GM21381 (cell line): ENCODE measurements around the gene ADSS2.

Experiments
- ATAC-seq: cut with Tn5 transposase; IDR thresholded peaks from one replicate; pipeline ENCODE4 v1.9.1; 2021; ENCODE audit warnings: mild to moderate bottlenecking, moderate library complexity; ENCODE audit not compliant: unreplicated experiment

ADSS2 gene

GRCh38 chr1:244447024-244447423 is 4.7 kb downstream of the ADSS2 start:
- no peak for ATAC-seq

DNA sequence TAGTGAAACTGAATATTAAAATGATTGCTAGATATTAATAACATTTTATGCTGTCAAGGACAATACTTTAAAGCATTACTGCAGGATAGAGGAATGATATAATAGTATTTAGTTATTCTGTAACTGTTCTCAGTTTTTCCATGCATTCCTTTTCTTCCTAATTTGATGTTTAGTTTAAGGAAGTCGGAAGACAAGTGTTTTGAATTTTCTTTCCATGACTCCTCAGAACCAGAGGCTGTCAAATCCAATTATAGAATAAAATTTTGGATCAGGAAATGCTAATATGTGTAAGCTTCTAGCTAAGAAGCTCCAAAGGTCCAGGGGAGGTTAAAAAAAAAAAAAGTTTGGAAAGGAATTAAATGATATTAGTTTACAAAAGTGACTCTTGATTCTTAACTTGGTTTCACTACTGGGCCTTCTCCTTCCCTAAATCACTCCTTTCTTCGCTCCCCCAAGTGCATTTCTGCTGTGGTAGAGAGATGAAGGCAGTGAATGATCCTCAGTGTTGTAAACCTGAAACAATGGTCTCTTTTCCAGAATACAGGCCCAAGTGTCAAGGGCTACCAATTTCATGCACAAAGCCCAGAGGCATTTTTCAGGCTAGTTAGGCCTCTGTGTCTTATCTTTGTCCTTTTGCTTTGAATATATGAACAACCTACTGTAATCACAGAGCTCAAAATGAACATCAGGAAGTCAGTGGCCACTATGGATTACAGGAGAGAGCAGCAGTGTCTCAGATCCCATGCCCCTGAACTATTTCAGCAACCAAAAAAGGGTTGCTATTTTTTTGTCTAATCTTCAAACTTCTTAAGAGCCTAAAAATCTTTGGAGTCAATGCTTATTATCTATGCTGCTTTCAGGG is 6.2 kb downstream of the ADSS2 start:
- ATAC-seq, result no peak

GRCh38 chr1:244444854-244445253 is 6.9 kb downstream of the ADSS2 start:
- ATAC-seq, result no peak

DNA sequence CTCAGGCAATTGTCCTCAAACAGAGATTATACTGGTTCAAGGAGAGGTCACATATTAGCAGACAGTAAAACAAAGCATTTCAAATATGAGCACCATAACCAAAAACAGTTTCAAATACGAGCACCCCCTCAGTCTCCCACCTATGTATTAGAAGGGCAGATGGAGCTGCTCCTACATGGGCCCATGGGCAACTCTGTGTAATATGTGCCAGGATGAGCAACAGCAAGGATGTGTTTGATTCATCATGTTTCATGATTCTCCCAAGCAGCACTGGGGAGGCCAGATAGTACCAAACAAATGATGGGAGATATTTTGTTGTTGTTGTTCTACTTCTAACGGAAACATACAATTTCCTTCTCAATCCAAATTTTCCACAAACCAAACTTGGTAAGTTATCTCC is 8.9 kb downstream of the ADSS2 start:
- no peak for ATAC-seq

- no peak for ATAC-seq
Observed at GRCh38 chr1:244439391-244440032, 12.2 kb downstream of the ADSS2 start.

GRCh38 chr1:244437086-244437468 is 14.6 kb downstream of the ADSS2 start:
- ATAC-seq, result no peak

GRCh38 chr1:244436336-244437085 is 15.2 kb downstream of the ADSS2 start:
- ATAC-seq, result no peak

GRCh38 chr1:244435562-244436205 is 16.0 kb downstream of the ADSS2 start:
- no peak for ATAC-seq

DNA sequence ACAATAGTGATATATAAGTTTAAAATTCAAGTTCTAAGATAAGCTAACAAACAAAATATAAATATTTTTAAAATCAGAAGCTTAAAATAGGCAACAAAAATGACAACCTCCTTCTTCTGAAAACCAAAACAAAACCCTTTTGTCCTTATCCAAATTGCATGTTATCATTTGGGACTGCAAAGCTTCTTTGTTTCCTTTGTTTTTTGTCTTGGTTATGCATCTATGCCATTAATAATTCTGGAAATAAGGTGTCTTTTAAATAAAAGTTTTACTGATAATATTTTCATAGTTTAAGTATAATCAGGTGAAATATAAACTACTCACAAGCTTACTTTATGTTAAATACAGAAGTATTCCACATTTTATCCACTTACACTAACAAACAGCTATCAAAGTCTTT is 20.5 kb downstream of the ADSS2 start:
- no peak for ATAC-seq

GRCh38 chr1:244429818-244430217 is 21.9 kb downstream of the ADSS2 start:
- ATAC-seq, result no peak

DNA sequence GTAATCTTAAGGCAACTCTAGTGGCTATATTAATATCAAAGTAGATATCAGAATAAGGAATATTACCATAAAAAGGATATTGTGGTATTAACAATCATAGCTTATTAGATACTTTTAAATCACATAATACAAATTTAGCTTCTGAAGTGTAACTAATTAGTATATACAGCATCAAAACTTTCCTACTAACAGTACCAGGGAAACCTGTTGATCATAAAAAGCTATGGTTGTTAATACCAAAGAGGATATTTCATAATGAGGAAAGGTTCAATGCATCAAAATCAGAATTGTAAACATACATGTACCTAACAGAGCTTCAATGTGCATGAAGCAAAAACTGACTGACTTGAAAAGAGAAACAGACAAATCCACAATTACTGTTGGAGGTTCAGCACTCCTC is 24.1 kb downstream of the ADSS2 start:
- no peak for ATAC-seq

DNA sequence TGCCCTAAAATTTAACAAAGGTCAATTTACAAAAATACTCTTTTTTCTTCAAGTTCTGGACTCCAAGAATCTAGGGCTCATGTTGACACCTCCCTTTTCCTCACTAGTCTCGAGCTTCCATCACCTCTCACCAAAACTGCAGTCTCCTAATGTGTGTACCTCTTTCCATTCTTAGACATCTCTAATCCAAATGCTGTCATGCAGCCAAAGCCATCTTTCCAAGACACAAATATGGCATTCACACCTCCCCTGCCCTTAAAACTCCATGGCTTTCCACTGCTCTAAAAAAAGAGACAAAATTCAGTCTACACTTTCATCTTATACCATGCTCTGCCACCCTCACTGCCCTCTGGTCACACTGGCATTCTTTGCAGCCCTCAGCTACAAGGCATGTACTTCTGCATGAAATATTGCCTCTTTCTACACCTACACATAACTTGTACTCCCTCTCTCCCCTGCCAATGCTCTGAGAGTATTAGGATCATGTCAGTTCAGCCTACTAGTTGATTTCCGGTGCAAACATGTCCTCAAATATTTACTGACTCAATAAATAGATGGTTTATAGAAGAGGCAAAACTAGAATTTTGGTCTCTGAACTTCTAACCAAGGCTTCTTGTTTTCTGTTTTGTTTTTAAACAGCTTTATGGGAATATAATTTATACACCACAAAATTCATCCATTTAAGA is 26.9 kb downstream of the ADSS2 start:
- no peak for ATAC-seq

- no peak for ATAC-seq
Observed at GRCh38 chr1:244422174-244422573, 29.5 kb downstream of the ADSS2 start.

- no peak for ATAC-seq
Observed at GRCh38 chr1:244419024-244419423, 32.7 kb downstream of the ADSS2 start.

- ATAC-seq, result no peak
Observed at GRCh38 chr1:244414543-244414942, 37.2 kb downstream of the ADSS2 start.

GRCh38 chr1:244413736-244414135 is 38.0 kb downstream of the ADSS2 start:
- no peak for ATAC-seq

DNA sequence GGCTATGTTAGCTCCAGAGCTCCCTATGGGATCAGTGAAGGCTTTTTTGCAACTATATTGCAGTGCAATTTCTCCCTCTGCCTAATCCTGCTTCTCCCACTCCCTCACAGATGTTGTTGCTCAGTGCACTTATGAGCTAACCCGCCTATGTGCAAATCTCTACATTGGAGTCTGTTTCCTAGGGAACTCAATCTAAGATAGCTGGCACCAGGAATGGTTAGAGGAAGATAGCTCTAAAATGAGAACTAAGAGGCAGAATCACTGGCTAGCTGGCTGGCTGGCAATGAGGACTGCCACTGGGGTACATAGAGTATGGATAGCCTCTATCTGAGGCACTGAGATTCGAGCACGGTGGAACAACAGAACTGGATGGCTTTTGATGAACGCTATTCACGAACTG is 39.5 kb downstream of the ADSS2 start:
- ATAC-seq, result no peak

DNA sequence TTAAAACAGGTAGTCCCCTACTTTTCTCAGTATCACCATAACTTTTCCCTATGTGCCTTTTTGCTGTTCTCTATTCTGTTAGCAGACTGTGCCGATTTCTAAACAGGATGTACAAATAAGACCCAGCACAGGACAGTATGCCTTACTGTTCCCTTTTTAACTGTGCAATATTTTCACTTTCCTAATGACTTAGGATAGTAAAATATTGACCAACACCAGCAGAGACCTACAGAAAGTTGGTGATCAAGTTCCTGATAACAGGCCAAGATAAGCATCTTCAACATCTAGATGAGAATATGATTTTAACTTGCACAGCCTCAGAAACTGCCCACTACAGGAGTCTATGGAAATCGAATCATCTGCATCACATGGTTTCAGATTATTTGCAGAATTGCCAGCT is 42.0 kb downstream of the ADSS2 start:
- ATAC-seq, result peak; percentile 75

GRCh38 chr1:244406337-244406736 is 45.4 kb downstream of the ADSS2 start:
- ATAC-seq, result peak; percentile 82

DNA sequence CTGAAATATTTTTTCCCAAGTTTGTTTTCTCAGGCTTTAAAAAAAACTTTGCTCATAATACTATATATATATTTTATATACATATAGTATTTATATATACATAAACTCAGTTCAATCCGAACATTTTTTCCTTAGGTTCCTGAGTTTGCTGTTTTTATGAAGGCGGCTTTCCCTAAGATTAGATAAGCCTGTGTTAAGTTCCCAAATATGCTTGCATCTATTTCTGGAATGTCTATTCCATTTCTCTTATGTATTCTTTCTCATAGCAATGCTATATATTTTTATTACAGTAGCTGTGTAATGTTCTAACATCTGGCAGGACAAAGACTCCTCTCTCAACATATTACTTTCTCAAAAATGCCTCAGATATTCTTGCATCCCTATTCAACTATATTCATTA is 45.9 kb downstream of the ADSS2 start:
- ATAC-seq, result peak; percentile 2

DNA sequence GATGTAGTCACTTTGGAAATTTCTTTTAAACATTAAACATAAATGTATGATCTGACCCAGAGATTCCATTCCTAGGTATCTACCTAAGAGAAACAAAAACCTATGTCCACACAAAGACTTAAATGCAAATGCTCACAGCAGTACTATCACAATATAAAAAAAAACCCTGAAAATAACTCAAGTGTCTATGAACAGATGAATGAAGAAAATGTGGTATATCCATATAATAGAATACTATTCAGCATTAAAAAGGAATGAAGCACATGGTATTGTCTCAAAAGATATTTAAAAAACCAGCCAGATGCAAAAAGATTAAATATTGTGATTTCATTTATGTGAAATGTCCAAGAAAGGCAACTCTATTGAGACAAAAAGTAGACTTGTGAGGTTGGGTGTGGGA is 48.3 kb downstream of the ADSS2 start:
- ATAC-seq, result no peak
